HepG2 (cell line): ENCODE measurements around the gene MSI2. TPM values are rescaled to one million over a fixed set of nuclear protein-coding genes. Genes with fewer than 3 reads are reported as not detected.
A peak's percentile ranks its signal among the peaks of the same experiment; 100 is the strongest.

Experiments used
- POLR2AphosphoS5 ChIP-seq: IDR thresholded peaks from 2 replicates; pipeline ENCODE4 v1.6.1; 2012; ENCODE audit warnings: low read depth, low read length
- RFX3 ChIP-seq: IDR thresholded peaks from 2 replicates; pipeline ENCODE4 v1.6.1; 2016; ENCODE audit warnings: missing biosample characterization, missing genetic modification reagents
- SSRP1 ChIP-seq: IDR thresholded peaks from 2 replicates; pipeline ENCODE4 v1.6.1; 2016; ENCODE audit warnings: control low read depth
- TBP ChIP-seq: sonication (generic); formaldehyde crosslinking; IDR thresholded peaks from 2 replicates; pipeline ENCODE4 v1.5.0; 2020; ENCODE audit warnings: missing genetic modification reagents
- ZNF160 ChIP-seq: sonication (generic); formaldehyde crosslinking; IDR thresholded peaks from 2 replicates; pipeline ENCODE4 v1.8.0; 2022; ENCODE audit warnings: mild to moderate bottlenecking, inconsistent platforms, missing genetic modification reagents
- ZNF318 ChIP-seq: sonication (generic); formaldehyde crosslinking; IDR thresholded peaks from 2 replicates; pipeline ENCODE4 v1.4.0; 2020; ENCODE audit warnings: mild to moderate bottlenecking, missing genetic modification reagents
- ZNF343 ChIP-seq: sonication (generic); formaldehyde crosslinking; IDR thresholded peaks from 2 replicates; pipeline ENCODE4 v1.4.0; 2020; ENCODE audit warnings: mild to moderate bottlenecking, missing genetic modification reagents
- ZNF776 ChIP-seq: sonication (generic); formaldehyde crosslinking; IDR thresholded peaks from 2 replicates; pipeline ENCODE4 v1.4.0; 2020; ENCODE audit warnings: mild to moderate bottlenecking, missing genetic modification reagents
- polyA plus RNA-seq, 8 experiments: library from polyadenylated mRNA; depleted of rRNA in 3 of 8; stranded (reverse) in 7 of 8; unstranded in 1 of 8; fragments of >200 nt; fragmentation: Illumina TruSeq in 4 of 8; extraction: Trizol in 4 of 8; gene quantifications; 2 replicates each; pipeline versions ENCODE4 v1.2.1 to v1.2.3, GENCODE V29; 2011 to 2016; ENCODE audit warnings: low read depth in 4 of 8, missing spikeins in 1 of 8, mixed read lengths in 1 of 8; ENCODE audit not compliant: insufficient read depth in 1 of 8
- total RNA-seq, 5 experiments: library from RNA; depleted of rRNA; stranded (reverse); fragments of >200 nt; fragmentation: Illumina TruSeq; extraction: Trizol; gene quantifications; 2 replicates each; pipeline ENCODE4 v1.2.3, GENCODE V29; 2016; ENCODE audit warnings: low read depth in 1 of 5
- TF ChIP-seq, protein P1 (sequence below): sonication (generic); formaldehyde crosslinking; IDR thresholded peaks from 2 replicates; pipeline ENCODE4 v1.4.0; 2020; ENCODE audit warnings: missing genetic modification reagents, mild to moderate bottlenecking, borderline replicate concordance
- TF ChIP-seq, protein P2 (sequence below): sonication (generic); formaldehyde crosslinking; IDR thresholded peaks from 2 replicates; pipeline ENCODE4 v1.8.1; 2023; ENCODE audit warnings: mild to moderate bottlenecking, moderate library complexity, missing genetic modification reagents
- TF ChIP-seq, protein P3 (sequence below): sonication (generic); formaldehyde crosslinking; IDR thresholded peaks from 2 replicates; pipeline ENCODE4 v1.4.0; 2020; ENCODE audit warnings: missing genetic modification reagents

Gene MSI2
- total and polyA plus RNA-seq, 2 of the 13 experiments (the other 11 are each of a cell fraction or from before 2014, with no cell fraction given), result 77.5 to 78.4 TPM

- TF ChIP-seq SSRP1 (CRISPR knock-in tag) (0 out of 2 replicates have a peak, but pooled peaks have one; percentile 33), ZNF343 (CRISPR knock-in tag) (no peak), RFX3 (CRISPR knock-in tag) (no peak), ZNF776 (no peak), TBP (CRISPR knock-in tag) (no peak), ZNF318 (CRISPR knock-in tag) (no peak), ZNF160 (CRISPR knock-in tag) (no peak), POLR2AphosphoS5 (0 out of 2 replicates have a peak, but pooled peaks have one; percentile 17)
- TF ChIP-seq, protein P1, sequence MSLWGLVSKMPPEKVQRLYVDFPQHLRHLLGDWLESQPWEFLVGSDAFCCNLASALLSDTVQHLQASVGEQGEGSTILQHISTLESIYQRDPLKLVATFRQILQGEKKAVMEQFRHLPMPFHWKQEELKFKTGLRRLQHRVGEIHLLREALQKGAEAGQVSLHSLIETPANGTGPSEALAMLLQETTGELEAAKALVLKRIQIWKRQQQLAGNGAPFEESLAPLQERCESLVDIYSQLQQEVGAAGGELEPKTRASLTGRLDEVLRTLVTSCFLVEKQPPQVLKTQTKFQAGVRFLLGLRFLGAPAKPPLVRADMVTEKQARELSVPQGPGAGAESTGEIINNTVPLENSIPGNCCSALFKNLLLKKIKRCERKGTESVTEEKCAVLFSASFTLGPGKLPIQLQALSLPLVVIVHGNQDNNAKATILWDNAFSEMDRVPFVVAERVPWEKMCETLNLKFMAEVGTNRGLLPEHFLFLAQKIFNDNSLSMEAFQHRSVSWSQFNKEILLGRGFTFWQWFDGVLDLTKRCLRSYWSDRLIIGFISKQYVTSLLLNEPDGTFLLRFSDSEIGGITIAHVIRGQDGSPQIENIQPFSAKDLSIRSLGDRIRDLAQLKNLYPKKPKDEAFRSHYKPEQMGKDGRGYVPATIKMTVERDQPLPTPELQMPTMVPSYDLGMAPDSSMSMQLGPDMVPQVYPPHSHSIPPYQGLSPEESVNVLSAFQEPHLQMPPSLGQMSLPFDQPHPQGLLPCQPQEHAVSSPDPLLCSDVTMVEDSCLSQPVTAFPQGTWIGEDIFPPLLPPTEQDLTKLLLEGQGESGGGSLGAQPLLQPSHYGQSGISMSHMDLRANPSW, result 0 out of 2 replicates have a peak, but pooled peaks have one; percentile 45
- TF ChIP-seq, protein P2, sequence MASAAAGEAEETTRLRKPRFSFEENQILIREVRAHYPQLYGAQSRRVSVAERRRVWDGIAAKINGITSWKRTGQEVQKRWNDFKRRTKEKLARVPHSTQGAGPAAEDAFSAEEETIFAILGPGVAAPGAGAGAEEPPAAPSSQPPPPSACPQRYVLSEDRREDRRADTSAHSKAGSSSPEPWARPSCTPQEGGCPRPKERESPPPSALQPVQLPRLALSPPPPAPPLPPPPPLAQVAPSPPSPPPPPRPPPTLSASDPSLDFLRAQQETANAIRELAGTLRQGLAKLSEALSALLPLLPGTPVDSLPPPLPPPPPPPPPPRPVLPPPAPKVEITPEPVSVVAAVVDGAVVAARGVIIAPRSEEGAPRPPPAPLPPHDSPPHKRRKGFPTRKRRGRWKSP (CRISPR knock-in tag), result peak; percentile 73; the same call in 1 of the 2 replicates
- TF ChIP-seq, protein P3, sequence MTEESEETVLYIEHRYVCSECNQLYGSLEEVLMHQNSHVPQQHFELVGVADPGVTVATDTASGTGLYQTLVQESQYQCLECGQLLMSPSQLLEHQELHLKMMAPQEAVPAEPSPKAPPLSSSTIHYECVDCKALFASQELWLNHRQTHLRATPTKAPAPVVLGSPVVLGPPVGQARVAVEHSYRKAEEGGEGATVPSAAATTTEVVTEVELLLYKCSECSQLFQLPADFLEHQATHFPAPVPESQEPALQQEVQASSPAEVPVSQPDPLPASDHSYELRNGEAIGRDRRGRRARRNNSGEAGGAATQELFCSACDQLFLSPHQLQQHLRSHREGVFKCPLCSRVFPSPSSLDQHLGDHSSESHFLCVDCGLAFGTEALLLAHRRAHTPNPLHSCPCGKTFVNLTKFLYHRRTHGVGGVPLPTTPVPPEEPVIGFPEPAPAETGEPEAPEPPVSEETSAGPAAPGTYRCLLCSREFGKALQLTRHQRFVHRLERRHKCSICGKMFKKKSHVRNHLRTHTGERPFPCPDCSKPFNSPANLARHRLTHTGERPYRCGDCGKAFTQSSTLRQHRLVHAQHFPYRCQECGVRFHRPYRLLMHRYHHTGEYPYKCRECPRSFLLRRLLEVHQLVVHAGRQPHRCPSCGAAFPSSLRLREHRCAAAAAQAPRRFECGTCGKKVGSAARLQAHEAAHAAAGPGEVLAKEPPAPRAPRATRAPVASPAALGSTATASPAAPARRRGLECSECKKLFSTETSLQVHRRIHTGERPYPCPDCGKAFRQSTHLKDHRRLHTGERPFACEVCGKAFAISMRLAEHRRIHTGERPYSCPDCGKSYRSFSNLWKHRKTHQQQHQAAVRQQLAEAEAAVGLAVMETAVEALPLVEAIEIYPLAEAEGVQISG (CRISPR knock-in tag), result 0 out of 2 replicates have a peak, but pooled peaks have one; percentile 61
Observed at GRCh38 chr17:57577751-57578607, 321.7 kb downstream of the MSI2 start (continued).
